Vagina (tissue), 2 donors: ENCODE results near the gene MAP3K13. TPM values are rescaled to one million over a fixed set of nuclear protein-coding genes. Genes with fewer than 3 reads are reported as not detected.

Experiments used
- DNase-seq, 2 donors: peaks; one replicate each; pipeline ENCODE4 v3.0.0-alpha.2; 2017; ENCODE audit errors: extremely low spot score in 2 of 2
- H3K27ac ChIP-seq: fragments of 200-600 bp; sonication (generic); one replicate; pipeline ENCODE4 v1.5.1; 2019
- H3K27me3 ChIP-seq: fragments of 200-600 bp; sonication (generic); one replicate; pipeline ENCODE4 v1.5.1; 2019
- H3K36me3 ChIP-seq, 2 donors: fragments of 200-600 bp; sonication (generic); one replicate each; pipeline ENCODE4 v1.5.1; 2017 to 2019
- H3K4me1 ChIP-seq: fragments of 200-600 bp; sonication (generic); one replicate; pipeline ENCODE4 v1.5.1; 2019
- H3K4me3 ChIP-seq, 2 donors: fragments of 200-600 bp; sonication (generic); 1 replicate in 1 of 2; 2 replicates in 1 of 2; pipeline ENCODE4 v1.5.1; 2016 to 2019
- H3K9me3 ChIP-seq: fragments of 200-600 bp; sonication (generic); one replicate; pipeline ENCODE4 v1.5.1; 2019
- POLR2A ChIP-seq, 2 donors: fragments of 450-650 bp; IDR thresholded peaks; one replicate each; pipeline ENCODE4 v1.6.1; 2017; ENCODE audit warnings: antibody characterized with exemption in 2 of 2, mild to moderate bottlenecking in 2 of 2, moderate library complexity in 2 of 2
- POLR2AphosphoS5 ChIP-seq, 2 donors: sonication (generic); formaldehyde crosslinking; IDR thresholded peaks; one replicate each; pipeline ENCODE4 v1.9.0; 2017; ENCODE audit warnings: antibody characterized with exemption in 2 of 2, mild to moderate bottlenecking in 2 of 2, low read depth in 1 of 2; ENCODE audit not compliant: insufficient read depth in 1 of 2
- intact Hi-C: fragments of 100-400 bp; cut with DNase I; formaldehyde crosslinking; loops from one replicate; pipeline ENCODE4 v1.15.1; 2023
- total RNA-seq: library from RNA; depleted of rRNA; stranded (reverse); fragments of >200 nt; gene quantifications from one replicate; pipeline ENCODE4 v1.2.3, GENCODE V29; 2016
- TF ChIP-seq, protein P1 (sequence below), 3 experiments: fragments of 450-650 bp in 2 of 3; fragments of 200-600 bp in 1 of 3; sonication (generic) in 1 of 3; IDR thresholded peaks; one replicate each; pipeline ENCODE4 v1.5.1; 2017 to 2019; ENCODE audit warnings: antibody characterized with exemption in 3 of 3, mild to moderate bottlenecking in 2 of 3, moderate library complexity in 2 of 3

MAP3K13 gene
- total RNA-seq, 1 donor from 2014 or later, result 8.3 TPM

DNA sequence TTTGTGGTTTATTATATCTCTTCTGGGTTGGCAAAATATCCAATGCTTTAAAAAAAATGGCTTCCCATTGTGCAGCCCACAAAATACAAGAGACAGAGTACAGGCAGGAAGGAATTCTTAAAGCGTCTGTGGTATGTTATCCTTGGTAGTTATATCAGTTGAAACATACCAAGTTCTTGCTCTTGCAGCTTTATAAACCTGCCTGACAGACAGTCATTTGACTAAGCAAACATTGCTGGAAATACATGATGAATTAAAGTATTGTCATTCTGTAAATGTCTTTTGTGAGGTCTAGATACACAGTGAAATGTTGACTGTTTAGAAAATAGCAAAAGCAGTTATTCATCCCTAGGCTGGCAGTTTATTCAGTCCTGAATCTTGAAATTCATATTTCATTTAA, 44.8 kb upstream of the MAP3K13 start:
- intact Hi-C loops, result no loop called here
- no peak for DNase-seq
- Histone ChIP-seq H3K27me3 (no peaks in the 10 kb centered on the region), H3K4me3 (no peak overlapping the region), H3K27ac (no peak overlapping the region), H3K4me1 (peaks cover 4% of the 10 kb centered on the region), H3K9me3 (no peaks in the 10 kb centered on the region), H3K36me3 (no peaks in the 10 kb centered on the region)
- TF ChIP-seq, protein P1, sequence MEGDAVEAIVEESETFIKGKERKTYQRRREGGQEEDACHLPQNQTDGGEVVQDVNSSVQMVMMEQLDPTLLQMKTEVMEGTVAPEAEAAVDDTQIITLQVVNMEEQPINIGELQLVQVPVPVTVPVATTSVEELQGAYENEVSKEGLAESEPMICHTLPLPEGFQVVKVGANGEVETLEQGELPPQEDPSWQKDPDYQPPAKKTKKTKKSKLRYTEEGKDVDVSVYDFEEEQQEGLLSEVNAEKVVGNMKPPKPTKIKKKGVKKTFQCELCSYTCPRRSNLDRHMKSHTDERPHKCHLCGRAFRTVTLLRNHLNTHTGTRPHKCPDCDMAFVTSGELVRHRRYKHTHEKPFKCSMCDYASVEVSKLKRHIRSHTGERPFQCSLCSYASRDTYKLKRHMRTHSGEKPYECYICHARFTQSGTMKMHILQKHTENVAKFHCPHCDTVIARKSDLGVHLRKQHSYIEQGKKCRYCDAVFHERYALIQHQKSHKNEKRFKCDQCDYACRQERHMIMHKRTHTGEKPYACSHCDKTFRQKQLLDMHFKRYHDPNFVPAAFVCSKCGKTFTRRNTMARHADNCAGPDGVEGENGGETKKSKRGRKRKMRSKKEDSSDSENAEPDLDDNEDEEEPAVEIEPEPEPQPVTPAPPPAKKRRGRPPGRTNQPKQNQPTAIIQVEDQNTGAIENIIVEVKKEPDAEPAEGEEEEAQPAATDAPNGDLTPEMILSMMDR (IDR thresholded peaks at IDR 0.05), result no peak
- no peak for TF ChIP-seq POLR2A (IDR thresholded peaks at IDR 0.05)
- TF ChIP-seq POLR2AphosphoS5 (IDR thresholded peaks at IDR 0.05; ENCODE audit: insufficient read depth in 1 of 2, low read depth in 1 of 2), result no peak

DNA sequence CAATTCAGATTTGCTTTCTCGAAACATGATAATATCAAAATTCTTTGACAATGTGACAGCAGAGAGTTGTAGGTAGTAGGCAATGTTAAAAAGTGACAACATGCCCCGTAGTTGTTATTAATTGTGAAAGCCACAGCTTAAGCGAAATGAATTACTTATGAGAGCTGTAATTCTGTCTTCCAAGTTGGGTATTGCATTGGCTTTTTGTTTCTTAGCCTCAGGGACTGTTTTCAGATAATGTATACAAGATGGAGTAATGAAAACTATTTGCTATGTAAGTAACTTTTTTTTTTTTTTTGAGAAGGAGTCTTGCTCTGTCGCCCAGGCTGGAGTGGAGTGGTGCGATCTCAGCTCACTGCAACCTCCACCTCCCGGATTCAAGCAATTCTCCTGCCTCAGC, 43.1 kb upstream of the MAP3K13 start:
- H3K27me3 ChIP-seq, result no peaks in the 10 kb centered on the region
- no peaks in the 10 kb centered on the region for H3K36me3 ChIP-seq
- no peak for TF ChIP-seq POLR2A (IDR thresholded peaks at IDR 0.05)
- no peak for TF ChIP-seq POLR2AphosphoS5 (IDR thresholded peaks at IDR 0.05; ENCODE audit: insufficient read depth in 1 of 2, low read depth in 1 of 2)
- TF ChIP-seq, protein P1 (IDR thresholded peaks at IDR 0.05), result no peak
- H3K4me3 ChIP-seq, result no peak overlapping the region
- intact Hi-C loops, result no loop called here
- DNase-seq, result no peak
- no peak overlapping the region for H3K27ac ChIP-seq
- H3K4me1 ChIP-seq, result peaks cover 4% of the 10 kb centered on the region
- no peaks in the 10 kb centered on the region for H3K9me3 ChIP-seq

DNA sequence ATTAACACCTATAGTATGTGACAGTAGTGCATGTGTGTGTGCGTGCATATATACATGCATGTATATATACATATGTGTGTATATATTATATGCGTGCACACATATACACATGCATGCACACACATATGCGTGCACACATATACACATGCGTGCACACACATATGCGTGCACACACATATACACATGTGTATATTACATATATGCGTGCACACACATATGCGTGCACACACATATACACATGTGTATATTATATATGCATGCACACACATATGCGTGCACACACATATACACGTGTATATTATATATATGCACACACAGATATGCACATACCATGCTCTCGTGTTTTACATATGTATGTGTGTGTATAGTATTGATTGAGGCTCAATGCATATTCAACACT, 42.0 kb upstream of the MAP3K13 start:
- TF ChIP-seq POLR2AphosphoS5 (IDR thresholded peaks at IDR 0.05; ENCODE audit: insufficient read depth in 1 of 2, low read depth in 1 of 2), result no peak
- TF ChIP-seq POLR2A (IDR thresholded peaks at IDR 0.05), result no peak
- TF ChIP-seq, protein P1 (IDR thresholded peaks at IDR 0.05), result no peak
- Histone ChIP-seq H3K9me3 (no peaks in the 10 kb centered on the region), H3K27me3 (no peaks in the 10 kb centered on the region), H3K27ac (no peak overlapping the region), H3K36me3 (no peaks in the 10 kb centered on the region), H3K4me3 (no peak overlapping the region), H3K4me1 (peaks cover 4% of the 10 kb centered on the region)
- no peak for DNase-seq
- intact Hi-C loops, result no loop called here

DNA sequence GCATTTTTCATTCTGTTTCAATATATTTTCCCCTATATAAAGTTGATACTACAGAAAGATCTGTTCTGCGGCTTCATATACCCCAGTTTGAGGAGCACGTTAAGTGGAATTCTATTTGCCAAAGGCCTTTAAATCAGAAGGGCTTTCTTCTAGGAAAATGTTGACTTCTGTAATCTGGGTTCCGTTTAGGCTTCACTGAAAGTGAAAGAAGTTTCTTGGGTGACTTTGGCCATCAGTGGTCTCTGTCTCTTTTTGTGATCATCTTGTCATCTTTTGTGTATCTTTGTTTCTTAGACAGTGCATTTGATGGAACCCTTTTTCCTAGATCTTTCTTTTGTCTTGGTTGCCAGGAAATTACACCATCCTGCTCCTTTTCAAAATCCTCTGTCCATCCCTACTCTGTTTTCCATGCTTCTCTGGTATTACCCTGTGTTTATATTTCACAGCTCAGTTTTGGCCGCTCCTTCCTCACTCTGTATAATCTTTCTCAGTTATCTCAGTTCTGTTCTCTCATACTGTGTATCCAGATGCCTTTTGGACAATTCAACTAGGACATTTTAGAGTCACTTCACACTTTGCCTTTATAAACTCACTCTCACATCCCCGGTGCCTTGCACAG, 40.7 kb upstream of the MAP3K13 start:
- Histone ChIP-seq H3K36me3 (no peaks in the 10 kb centered on the region), H3K9me3 (no peaks in the 10 kb centered on the region), H3K4me1 (no peaks in the 10 kb centered on the region), H3K27me3 (no peaks in the 10 kb centered on the region), H3K27ac (no peak overlapping the region), H3K4me3 (no peak overlapping the region)
- TF ChIP-seq POLR2AphosphoS5 (IDR thresholded peaks at IDR 0.05; ENCODE audit: insufficient read depth in 1 of 2, low read depth in 1 of 2) (no peak), POLR2A (IDR thresholded peaks at IDR 0.05) (no peak)
- intact Hi-C loops, result no loop called here
- no peak for DNase-seq

DNA sequence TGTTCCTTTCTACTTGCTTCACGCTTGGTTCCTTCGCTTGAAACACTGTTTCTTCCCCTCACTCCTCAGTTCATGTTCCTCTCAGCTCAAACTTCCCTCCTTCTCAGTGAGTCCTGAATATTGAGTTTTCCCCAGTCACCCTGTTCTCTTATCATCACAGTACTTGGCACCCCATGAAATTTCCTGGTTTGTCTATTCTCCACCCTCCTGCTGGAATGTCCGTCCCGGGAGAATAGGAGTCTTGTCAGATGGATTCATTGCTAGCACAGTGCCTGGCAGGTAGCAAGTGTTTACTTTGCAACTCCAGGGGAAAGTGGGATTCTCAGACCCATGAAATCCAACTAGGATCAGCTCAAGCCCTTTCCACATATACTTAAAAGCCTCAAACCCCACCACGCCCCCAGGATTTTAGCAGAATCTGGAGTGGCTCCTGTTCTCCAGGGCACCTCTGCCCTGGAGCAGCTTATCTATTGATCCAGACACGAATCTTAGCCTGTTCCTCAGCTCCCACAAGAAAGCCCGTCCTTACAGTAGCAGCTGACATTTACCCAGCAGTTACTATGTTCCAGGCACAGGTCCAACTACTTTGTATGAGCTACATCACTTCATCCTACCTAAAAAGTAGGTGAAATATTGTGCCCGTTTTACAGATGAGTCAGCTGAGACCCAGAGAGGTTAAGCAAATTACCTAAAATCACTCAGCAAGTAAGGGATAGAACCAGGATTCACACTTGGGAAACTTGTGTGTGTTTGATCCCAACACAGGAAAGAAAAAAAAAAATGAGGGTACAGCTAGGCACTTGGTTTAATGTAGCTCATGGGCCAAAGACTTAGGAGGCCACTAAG, 36.8 kb upstream of the MAP3K13 start:
- no peaks in the 10 kb centered on the region for H3K4me1 ChIP-seq
- DNase-seq, result no peak
- no peak for TF ChIP-seq POLR2AphosphoS5 (IDR thresholded peaks at IDR 0.05; ENCODE audit: insufficient read depth in 1 of 2, low read depth in 1 of 2)
- TF ChIP-seq POLR2A (IDR thresholded peaks at IDR 0.05), result no peak
- TF ChIP-seq, protein P1 (IDR thresholded peaks at IDR 0.05), result no peak
- no peak overlapping the region for H3K27ac ChIP-seq
- intact Hi-C loops, result no loop called here
- H3K4me3 ChIP-seq, result no peak overlapping the region
- H3K27me3 ChIP-seq, result no peaks in the 10 kb centered on the region
- H3K36me3 ChIP-seq, result no peaks in the 10 kb centered on the region
- H3K9me3 ChIP-seq, result no peaks in the 10 kb centered on the region
